ENCODE results near the gene SLC6A6.

The SLC6A6 gene

GRCh38 chr3:14373753-14374376, 28.5 kb upstream of the SLC6A6 start:
- DNase-seq = no peak

- no peak for DNase-seq
These were observed 27.9 kb upstream of the SLC6A6 start for GRCh38 chr3:14374444-14374883.

GRCh38 chr3:14375192-14375591, 27.2 kb upstream of the SLC6A6 start:
- no peak for DNase-seq

- no peak for DNase-seq
These were observed 25.9 kb upstream of the SLC6A6 start for GRCh38 chr3:14376348-14377043.

GRCh38 chr3:14377044-14377837, 25.2 kb upstream of the SLC6A6 start:
- DNase-seq = no peak

- no peak for DNase-seq
These were observed 24.6 kb upstream of the SLC6A6 start for GRCh38 chr3:14377838-14378169.

GRCh38 chr3:14378415-14378814, 24.0 kb upstream of the SLC6A6 start:
- no peak for DNase-seq

GRCh38 chr3:14379843-14380242, 22.6 kb upstream of the SLC6A6 start:
- peak; percentile 73 for DNase-seq

GRCh38 chr3:14386254-14386653, 16.2 kb upstream of the SLC6A6 start:
- DNase-seq = peak; percentile 54

- no peak for DNase-seq
These were observed 14.2 kb upstream of the SLC6A6 start for GRCh38 chr3:14388201-14388600.

- DNase-seq = no peak
These were observed 13.2 kb upstream of the SLC6A6 start for GRCh38 chr3:14389166-14389606.

GRCh38 chr3:14389716-14390115, 12.7 kb upstream of the SLC6A6 start:
- DNase-seq = no peak

GRCh38 chr3:14391033-14391432, 11.4 kb upstream of the SLC6A6 start:
- peak; percentile 28 for DNase-seq

GRCh38 chr3:14392231-14392630, 10.2 kb upstream of the SLC6A6 start:
- DNase-seq = no peak

GRCh38 chr3:14392803-14393319, 9.5 kb upstream of the SLC6A6 start:
- DNase-seq = no peak

GRCh38 chr3:14393440-14394106, 8.8 kb upstream of the SLC6A6 start:
- DNase-seq = no peak

GRCh38 chr3:14396031-14396692, 6.2 kb upstream of the SLC6A6 start:
- DNase-seq = no peak

GRCh38 chr3:14397046-14397445, 5.4 kb upstream of the SLC6A6 start:
- DNase-seq = no peak

GRCh38 chr3:14397531-14397930, 4.9 kb upstream of the SLC6A6 start:
- no peak for DNase-seq

- DNase-seq = no peak
These were observed 4.2 kb upstream of the SLC6A6 start for GRCh38 chr3:14397940-14398796.

GRCh38 chr3:14398797-14399106, 3.7 kb upstream of the SLC6A6 start:
- no peak for DNase-seq

All from DMS79 (cell line).